Activated CD8-positive, alpha-beta memory T cell treated with anti-CD3 and anti-CD28 coated beads for 4 hours (primary cell): ENCODE data around the gene RAC2.
A peak's percentile ranks its signal among the peaks of the same experiment; 100 is the strongest.

Experiments used
- DNase-seq, 2 donors: peaks; one replicate each; pipeline ENCODE4 v3.0.0-alpha.2; 2020; ENCODE audit warnings: low read depth in 2 of 2

The RAC2 gene

DNA sequence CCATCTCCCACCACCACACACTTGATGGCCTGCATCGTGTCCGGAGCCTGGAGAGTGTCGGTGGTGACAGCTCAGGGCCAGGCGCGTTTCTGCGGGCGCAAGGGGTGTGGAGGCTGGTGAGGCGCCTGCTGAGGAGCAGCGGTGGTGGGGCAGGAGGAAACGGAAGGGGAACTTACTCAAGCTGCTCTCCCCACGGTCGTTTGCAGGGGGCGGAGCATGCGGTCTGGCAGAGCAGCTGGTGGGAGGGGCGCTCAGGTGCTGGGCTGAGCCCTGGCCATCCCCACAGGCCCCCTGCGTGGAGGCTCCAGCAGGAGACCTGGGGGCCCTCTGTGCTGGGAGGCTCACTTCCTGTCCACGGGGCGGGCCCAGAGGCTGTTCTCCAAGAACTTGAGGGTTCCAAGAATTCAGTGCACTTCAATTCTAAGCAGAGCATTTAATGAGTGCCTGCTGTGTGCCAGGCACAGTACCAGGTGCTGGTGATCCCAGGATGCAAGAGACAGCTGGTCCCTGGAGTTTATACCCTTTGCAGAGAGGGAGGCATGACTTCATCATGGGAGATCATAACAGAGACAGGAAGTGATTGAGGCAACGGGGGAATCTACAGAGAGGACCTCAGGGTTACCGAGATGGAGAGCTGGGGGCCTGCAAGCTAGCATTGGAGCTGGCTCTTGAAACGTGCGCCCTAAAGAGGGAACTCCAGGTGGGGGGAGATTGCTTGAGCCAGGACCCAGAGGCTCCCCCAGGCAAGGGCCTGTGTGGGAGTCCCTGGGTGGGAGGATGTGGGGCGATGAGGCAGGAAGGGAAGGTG is at the start of gene RAC2:
Gene RAC2 (minus strand): TSS at position 156 of the 808 bp plus-strand sequence. CDS start 121 bp downstream, at position 35.
- peak; percentile 77 to 82 for DNase-seq

DNA sequence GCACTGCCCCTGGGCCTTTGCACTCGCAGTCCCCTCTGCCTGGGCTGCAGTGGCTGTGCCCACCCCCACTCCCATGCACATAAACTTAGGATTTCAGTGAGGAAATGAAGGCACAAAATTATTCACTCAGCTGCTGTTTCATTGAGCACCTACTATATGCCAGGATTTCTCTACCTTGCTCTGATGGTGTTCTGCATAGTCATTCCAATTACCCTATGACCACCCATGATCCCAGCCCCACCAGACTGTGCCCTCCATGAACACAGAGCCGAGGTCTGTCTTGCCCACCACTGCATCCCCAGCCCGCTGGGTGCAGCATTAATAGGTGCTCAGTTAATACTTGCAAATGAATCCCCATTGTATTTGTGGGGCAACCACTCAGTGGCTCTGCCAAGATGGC is 49.1 kb upstream of the RAC2 start:
- DNase-seq, result no peak

GRCh38 chr22:37292641-37293040 is 48.6 kb upstream of the RAC2 start:
- DNase-seq, result no peak

DNA sequence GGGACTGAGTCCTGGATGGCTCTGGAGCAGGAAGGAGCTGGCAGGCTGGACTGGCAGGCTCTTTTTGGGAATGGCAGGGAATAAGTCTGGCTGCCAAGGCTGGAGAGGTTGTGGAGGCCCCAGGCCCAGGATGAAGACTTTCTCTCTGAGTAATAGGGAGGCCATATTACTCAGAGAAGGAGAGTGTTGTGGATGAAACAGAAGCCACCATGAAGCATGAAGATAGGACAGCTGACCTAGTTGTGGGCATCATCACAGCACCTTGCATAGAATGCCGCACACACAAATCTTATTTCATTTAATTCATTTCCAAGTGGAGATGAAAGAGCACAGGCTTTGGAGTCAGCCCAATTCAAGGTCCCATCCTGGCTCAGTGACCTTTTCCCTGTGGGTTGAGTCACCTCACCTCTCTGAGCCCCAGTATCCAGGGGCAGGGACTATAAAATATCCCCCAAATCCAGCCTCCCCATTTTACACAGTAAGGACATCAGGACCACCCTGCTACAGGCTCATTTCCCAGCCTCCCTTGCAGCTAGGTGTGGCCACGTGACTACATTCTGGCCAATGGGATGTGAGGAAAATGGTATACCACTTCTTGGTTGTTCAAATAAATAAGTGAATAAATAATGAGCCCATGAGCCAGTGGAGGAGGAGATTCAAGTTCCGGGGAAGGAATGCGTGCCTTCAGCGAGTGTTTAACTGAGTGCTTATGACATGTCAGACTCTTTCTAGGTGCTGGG is 47.7 kb upstream of the RAC2 start:
- no peak for DNase-seq

DNA sequence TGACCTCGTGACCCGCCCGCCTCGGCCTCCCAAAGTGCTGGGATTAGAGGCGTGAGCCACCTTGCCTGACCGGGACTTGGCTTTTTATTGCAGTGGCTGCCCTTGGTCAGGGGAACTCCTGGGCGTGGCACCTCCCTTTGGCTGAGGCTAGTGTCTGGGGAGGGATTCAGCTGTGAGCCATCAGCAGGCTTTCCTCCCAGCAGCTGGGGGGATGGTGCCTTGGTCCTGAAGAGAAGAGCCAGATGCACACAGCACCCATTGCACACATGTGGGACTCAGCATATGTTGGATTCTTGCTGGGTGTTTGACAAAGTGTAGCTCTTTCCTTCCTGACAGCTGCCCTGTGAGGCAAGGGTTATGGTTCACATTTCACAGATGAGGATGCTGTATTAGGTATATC is 46.7 kb upstream of the RAC2 start:
- DNase-seq, result no peak

DNA sequence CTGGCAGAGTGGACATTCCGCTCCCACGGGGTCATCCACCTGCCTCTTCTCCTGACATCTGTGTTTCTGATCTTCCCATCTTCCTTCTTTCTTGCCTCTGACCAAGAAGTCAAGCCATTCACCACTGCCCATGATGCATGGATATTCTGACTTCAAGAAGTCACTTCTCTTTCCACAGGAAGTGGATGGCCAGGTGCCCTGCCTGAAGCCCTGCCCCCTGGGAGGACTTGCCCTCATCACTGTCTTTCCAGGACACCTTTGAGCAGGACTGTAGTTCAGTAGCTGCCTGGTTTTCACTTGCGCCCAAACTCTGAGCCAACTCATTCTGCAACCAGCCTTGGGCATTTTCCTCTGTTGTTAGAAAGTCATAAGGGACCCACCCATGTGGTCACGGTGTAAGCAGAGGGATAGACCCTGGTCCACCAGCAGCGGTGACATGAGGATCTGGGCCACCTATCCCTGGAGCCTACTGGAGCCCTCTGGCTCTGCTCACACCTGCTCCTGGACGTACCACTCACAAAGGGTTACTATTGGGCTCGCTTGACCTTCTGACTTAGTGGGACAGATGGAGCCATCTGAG is 45.2 kb upstream of the RAC2 start:
- no peak for DNase-seq

GRCh38 chr22:37288521-37288920 is 44.5 kb upstream of the RAC2 start:
- DNase-seq, result no peak

- no peak for DNase-seq
These were observed 43.5 kb upstream of the RAC2 start for GRCh38 chr22:37287550-37287951.

- no peak for DNase-seq
These were observed 41.9 kb upstream of the RAC2 start for GRCh38 chr22:37285937-37286336.

DNA sequence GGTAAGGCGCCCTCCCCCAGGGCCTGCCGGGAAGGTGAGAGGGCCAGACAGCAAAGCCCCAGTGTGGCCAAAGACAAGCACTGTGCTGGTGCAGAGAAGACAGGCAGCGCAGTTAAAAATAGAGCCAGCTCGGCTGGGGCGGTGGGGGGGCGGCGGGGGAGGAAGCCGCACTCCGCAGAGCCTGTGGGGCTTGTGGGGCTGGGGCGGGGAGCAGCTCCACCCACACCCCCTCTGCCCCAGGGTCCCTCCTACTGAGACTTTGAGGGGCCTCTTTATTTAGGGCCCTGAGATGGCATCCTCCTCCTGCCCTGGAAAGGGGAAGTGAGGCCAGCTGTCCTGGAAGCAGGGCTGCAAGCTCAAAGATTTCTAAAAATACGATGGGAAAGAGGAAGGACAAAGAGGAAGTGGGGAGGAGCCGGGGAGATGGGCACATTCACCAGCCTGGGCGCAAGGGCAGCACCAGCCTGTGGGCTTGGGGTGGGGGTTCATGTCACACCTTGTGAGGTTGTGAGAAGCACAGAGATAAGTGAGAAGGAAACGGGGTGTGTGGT is 40.8 kb upstream of the RAC2 start:
- DNase-seq, result peak in 1 of 2 donors; percentile 33

DNA sequence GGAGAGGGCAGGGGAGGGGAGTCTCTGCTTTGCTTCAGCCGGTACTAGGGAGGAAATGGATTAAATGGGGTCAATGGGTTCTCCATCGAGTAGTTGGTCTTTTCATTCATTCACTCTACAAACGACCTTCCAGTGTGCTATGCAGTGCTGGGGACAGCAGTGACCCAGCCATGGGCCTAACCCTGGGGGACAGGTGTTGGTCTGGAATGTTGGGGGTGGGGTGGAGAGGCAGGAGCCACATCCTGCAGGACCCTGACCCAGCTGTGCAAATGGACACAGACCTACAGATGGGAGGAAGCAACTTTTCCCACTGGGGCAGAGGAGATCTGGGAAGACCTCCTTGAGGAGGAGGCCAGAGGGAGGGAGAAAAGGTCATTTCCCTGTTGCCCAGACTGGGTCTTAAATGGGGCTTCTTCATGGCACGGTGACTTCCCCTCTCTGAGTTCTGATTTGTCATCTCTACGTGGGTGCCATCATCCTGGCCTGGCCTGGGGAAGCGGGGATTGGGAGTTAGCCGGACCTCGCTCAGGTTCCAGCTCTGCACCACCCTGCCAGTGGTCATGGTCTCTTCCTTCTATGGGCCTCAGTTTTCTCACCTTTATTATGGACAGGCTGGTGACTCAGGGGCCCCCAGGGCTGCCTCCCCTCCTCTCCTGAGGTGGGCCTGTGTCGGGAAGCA is 40.2 kb upstream of the RAC2 start:
- DNase-seq, result no peak

DNA sequence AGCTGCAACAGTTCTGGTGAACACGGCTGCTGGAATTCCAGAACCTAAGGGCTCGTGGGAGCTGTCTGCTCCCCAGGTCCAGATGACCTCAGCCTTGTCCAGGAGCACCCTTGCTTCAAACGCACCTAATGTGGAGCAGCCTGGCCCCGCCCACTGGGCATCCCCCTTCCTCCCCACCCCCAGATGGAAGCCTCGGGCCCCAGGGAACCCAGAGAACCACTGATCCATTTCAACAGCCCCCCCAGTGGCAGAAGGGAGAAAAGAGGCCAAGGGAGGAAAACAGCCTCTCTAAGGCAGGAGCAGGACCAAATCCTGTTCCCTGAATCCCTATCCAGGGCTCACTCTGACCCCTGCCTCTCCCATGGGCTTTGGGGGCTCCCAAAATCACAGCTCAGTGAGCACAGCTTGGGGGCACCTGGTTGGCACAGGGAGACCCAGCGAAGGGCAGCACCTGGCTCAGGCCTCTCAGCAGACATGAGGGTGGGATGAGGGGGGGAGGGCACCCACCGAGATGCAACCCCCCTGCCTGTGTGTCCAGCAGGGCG is 39.4 kb upstream of the RAC2 start:
- peak in 1 of 2 donors; percentile 51 for DNase-seq

DNA sequence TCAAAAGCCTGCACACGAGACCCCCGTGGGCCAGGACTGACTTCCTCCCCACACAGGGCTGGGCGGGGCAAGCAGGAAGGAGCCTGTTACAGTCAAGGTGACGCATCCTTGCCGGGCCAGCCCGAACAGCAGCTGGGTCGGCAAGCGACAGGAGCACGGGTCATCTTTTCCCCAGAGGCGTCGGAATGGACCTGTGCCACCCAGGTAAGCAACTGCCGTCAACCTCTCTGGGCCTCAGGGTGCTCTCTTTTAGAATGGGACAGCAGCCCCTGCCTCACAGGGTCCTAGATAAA is 38.3 kb upstream of the RAC2 start, which contains the start of gene CYTH4:
Gene CYTH4 (plus strand): TSS at position 124 of the 293 bp plus-strand sequence. CDS start 62 bp downstream, at position 186.
- peak; percentile 58 to 60 for DNase-seq

GRCh38 chr22:37281646-37282384 is 37.7 kb upstream of the RAC2 start:
- DNase-seq, result no peak

DNA sequence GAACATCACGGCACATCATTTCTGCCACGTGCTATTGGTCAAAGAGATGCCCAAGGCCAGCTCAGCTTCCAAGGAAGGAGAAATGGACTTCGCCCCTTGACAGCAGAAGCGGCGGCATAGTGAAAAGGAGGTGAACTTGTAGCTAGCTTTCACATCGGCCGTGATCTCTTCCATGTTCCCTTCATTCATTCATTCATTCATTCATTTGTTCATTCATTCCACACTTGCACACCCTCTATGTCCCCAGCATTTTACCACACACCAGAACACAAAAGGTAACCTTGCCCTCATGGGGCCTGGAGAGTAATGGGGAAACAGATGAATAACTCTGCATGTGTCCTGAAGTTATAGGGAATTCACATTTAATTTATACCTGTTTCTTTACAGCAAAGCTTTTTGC is 37.1 kb upstream of the RAC2 start:
- no peak for DNase-seq

- no peak for DNase-seq
These were observed 36.6 kb upstream of the RAC2 start for GRCh38 chr22:37280718-37281117.

- DNase-seq, result no peak
These were observed 35.5 kb upstream of the RAC2 start for GRCh38 chr22:37279331-37280181.

DNA sequence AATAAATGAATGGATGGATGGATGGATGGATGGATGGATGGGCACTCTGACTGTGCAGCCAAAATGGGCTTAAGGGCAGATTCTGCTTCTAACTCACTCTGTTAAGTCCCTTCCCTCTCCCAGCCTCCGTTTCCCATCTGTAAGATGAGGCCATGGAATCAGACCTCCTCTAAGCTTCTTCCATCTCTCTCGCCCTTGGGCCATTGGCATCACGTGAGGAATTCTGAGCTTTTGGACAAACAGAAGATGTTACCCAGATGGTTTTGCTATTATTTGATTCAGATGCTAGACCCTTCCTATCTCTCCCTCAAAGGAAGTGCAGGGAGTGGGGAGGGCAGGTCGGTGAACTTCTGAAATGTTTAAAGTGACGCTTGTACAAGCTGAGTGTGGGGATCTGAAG is 34.2 kb upstream of the RAC2 start:
- DNase-seq, result no peak

- no peak for DNase-seq
These were observed 33.3 kb upstream of the RAC2 start for GRCh38 chr22:37277384-37277783.

DNA sequence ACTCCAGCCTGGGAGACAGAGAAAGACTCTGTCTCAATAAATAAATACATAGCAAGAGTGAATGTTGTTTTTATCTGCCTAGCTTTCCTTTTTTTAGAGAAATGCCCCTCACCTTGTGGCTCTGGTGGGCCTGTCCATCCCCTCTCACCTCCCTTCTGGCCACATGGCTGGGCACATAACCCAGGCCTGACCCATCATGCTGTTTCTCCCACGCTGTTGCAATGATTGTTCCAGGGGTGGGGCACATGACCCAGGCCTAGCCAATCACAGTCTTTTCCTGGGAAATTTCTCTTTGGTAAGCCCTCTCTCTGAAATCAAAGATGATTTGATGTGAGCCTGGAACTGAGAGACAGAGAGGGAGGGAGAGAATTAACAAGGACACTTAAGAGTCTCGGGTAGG is 32.7 kb upstream of the RAC2 start:
- DNase-seq, result no peak
